OCI-LY7 (cell line): ENCODE measurements around the gene RFX6.

ENCODE experiments used
- EZH2phosphoT487 ChIP-seq: fragments of 200-600 bp; sonication (generic); IDR thresholded peaks from 2 replicates; pipeline ENCODE4 v1.6.1; 2018; ENCODE audit warnings: low read depth, borderline replicate concordance, mild to moderate bottlenecking, mixed run types, antibody characterized with exemption, low read length, moderate library complexity, mixed read lengths
- TF ChIP-seq, protein P1 (sequence below): fragments of 200-600 bp; sonication (generic); conservative IDR thresholded peaks from 2 replicates; pipeline ENCODE4 v1.5.1; 2014; ENCODE audit warnings: mild to moderate bottlenecking, antibody characterized with exemption, low read length, moderate library complexity, mixed read lengths

DNA sequence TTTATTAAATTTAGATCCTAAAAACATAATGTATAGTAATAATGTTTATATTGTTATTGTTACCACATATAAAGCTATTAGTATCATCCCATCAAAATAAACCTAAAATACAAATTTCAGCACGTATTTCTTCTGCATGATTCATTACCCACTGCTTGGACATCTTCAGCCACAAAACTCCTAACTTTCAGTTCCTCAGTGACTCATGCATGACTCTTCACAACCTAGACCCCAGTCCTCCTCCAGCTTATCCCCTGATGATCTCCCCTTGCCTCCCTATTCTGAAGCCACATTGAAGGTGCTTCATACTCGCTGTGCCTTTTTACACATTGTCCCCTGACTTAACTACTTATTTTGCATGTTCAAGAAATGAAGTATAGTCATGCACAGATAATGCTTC is 37.0 kb upstream of the RFX6 start:
- TF ChIP-seq, protein P1, sequence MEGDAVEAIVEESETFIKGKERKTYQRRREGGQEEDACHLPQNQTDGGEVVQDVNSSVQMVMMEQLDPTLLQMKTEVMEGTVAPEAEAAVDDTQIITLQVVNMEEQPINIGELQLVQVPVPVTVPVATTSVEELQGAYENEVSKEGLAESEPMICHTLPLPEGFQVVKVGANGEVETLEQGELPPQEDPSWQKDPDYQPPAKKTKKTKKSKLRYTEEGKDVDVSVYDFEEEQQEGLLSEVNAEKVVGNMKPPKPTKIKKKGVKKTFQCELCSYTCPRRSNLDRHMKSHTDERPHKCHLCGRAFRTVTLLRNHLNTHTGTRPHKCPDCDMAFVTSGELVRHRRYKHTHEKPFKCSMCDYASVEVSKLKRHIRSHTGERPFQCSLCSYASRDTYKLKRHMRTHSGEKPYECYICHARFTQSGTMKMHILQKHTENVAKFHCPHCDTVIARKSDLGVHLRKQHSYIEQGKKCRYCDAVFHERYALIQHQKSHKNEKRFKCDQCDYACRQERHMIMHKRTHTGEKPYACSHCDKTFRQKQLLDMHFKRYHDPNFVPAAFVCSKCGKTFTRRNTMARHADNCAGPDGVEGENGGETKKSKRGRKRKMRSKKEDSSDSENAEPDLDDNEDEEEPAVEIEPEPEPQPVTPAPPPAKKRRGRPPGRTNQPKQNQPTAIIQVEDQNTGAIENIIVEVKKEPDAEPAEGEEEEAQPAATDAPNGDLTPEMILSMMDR, result no peak
- no peak for TF ChIP-seq EZH2phosphoT487
